Muscle of arm (tissue), 12 donors: ENCODE data around the gene SREBF1. TPM values are rescaled to one million over a fixed set of nuclear protein-coding genes. Genes with fewer than 3 reads are reported as not detected.

Source experiments
- DNase-seq: peaks from one replicate; pipeline ENCODE4 v3.0.0-alpha.2; 2013
- polyA plus RNA-seq, 12 donors: library from polyadenylated mRNA; unstranded; fragments of 120-200 nt; gene quantifications; one replicate each; pipeline ENCODE4 v1.2.1, GENCODE V29; 2013; ENCODE audit not compliant: insufficient read length in 12 of 12

SREBF1 gene
- polyA plus RNA-seq, 12 donors: 24.4 to 71.9 (median 29.6) TPM; not detected in 1

- peak; percentile 79 for DNase-seq
Observed at GRCh38 chr17:17781591-17782496, 54.9 kb downstream of the SREBF1 start.

DNA sequence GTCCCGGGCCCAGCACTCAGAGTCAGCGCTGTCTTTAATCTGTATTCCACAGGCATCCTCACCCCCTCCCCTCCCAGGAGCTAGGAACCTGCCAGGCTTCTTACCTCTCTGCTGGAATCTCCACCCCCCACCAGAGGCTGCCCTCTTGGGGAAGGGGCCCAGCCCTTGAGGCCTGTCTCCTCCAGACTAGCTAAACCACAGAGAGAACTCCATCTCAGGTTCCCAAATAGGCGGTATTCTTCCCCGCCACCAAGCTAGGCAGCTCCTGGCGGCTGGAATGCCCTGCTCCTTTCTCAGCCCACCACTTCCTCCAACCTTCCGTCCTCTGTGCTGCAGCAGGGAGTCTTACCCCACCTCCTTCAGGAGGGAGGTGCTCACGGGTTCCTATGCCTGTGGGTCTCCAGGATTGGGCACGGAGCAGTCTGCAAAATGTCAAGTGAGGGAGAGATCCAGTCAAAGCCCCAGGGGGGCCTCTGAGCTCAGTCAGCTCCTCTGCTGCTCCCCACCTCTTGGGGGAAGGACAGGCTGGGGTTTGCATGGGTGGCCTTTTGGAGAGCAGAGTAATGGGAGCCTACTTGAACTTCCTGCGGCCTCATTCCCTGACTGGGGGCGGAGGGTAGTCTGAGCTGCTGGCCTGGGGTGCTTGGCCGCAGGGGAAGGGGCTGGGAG, 55.7 kb downstream of the SREBF1 start:
- DNase-seq: no peak

GRCh38 chr17:17779015-17779611, 57.7 kb downstream of the SREBF1 start:
- no peak for DNase-seq

- DNase-seq: peak; percentile 98
Observed at GRCh38 chr17:17778308-17779014, 58.3 kb downstream of the SREBF1 start.

- DNase-seq: no peak
Observed at GRCh38 chr17:17776889-17777288, 59.9 kb downstream of the SREBF1 start.

DNA sequence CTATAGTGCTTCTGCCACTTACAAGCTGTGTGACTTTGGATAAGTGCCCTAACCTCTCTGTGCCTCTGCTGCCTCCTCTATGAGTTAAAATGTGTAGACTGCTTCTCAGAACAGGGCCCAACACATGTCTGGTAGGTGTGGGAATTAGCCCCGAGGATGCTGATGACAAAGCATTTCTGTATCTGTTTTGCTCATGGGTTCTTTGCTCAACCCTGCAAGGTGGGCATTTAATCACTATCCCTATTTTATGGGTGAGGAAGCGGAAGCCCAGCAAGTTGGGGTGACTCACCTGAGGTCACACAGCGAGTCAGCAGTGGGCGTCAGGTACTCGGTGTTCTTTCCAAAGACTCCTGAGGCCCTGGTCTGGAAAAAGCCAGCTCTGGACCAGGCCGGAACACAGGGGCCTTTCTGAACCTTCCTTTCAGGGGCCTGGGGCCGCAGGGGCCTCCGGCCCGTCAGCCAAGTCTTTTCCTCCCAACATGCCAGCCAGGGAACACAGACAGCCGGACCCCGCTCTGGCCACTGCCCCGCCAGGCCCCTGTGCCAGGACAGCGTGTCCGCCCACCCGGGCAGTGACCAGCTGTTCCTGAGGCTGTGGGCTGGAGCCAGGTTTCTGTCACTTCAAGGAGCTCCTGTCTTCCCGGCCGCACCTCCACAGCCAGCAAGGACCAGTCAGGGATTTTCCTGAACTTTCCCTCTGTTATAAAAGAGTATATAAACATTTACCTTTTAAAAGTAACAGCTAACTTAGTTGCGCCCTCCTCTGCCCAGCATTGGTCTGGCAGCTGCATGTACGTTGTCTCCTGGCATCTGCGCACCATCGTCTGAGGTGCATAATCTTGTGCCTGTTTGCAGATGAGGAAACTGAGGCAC, 62.5 kb downstream of the SREBF1 start:
- DNase-seq: no peak

- DNase-seq: no peak
Observed at GRCh38 chr17:17772231-17772630, 64.6 kb downstream of the SREBF1 start.

DNA sequence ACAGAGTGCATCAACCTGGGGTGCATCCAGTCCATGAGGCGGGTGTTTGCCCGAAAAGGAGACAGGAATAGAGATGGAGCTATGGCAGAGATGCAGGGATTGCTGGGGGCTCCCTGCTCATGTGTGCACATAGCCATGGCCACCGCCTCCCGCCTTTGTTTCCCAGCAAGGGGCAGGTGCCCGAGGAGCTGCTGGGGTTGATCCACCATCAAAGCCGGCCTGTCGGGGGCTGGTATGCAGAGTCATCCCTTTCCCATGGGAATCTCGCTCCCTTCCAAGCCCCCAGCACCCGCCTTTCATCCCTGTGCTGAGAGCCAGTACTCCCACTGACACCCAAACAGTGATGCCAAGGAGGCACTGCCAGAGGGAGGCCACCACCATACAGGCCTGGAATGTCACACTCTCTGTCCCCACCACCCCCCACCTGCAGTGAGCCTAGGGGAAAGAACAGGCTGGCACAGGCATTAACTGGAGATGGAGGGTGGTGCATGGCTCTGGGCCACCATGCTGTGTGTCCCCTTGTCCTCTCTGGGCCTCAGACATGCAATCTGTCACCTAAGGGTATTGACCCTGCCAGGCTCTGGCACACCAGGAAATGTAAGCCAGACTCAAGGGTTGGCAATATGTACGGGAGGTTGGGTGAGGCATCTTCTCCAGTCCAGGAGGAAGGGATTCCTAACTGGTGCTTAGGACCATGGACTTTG, 65.1 kb downstream of the SREBF1 start:
- DNase-seq: no peak

DNA sequence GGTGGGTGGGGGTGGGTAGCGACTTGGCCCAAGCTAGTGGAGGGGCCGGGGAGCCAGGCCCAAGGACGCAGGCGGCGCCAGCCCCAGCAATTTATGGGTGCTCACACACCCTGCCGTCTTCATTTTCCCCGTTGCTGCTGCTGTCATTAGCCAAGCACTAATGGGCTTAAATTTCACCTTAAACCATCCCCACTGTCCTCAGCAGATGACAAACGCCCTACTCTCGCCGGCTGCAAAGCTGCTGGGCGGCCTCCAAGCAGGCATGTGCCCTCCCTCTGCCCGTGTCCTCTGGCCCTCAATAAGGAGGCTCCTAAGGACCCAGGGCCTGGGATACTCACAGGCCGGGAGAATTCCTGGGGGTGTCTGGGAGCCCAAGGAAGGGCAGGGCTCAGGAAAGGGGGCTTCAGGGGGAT, 66.1 kb downstream of the SREBF1 start:
- no peak for DNase-seq

DNA sequence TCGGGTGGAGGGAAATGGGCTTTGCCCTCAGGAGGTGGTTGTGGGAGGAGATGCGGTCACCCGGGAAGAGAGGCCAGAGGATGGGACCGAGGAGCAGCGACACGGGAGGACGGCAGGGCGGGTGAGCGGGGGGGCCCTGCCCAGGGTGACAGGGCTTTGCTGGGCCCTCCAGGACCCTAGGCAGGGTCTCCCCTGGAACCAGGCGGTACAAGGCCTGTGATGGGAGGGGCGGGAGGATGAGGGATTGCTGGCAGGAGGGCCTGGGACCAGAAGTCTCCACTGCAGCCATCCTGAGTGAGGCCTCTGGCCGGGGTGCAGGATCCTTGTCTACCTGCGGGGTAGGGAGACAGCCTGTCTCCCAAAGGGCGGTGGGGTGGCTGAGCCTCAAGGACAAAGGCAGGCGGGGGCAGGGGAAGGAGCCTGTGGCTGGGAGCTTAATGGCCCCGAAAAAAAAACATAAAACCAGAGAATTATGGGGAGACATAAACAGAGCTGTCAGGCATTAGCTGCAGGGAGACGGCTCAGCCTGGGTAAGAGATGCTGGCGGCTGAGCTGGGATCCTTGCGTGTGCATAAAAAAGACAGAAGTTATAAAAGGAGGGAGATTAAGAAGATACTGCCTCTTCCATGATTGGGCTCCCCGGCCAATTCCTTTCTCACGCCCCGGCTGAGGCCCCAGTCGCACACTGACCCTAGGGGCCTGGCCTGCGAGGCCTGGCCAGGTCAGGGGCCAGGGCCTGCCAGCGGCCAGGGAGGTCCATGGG, 66.7 kb downstream of the SREBF1 start:
- no peak for DNase-seq

GRCh38 chr17:17768424-17769088, 68.2 kb downstream of the SREBF1 start:
- DNase-seq: no peak

GRCh38 chr17:17767887-17768418, 68.8 kb downstream of the SREBF1 start:
- DNase-seq: no peak

DNA sequence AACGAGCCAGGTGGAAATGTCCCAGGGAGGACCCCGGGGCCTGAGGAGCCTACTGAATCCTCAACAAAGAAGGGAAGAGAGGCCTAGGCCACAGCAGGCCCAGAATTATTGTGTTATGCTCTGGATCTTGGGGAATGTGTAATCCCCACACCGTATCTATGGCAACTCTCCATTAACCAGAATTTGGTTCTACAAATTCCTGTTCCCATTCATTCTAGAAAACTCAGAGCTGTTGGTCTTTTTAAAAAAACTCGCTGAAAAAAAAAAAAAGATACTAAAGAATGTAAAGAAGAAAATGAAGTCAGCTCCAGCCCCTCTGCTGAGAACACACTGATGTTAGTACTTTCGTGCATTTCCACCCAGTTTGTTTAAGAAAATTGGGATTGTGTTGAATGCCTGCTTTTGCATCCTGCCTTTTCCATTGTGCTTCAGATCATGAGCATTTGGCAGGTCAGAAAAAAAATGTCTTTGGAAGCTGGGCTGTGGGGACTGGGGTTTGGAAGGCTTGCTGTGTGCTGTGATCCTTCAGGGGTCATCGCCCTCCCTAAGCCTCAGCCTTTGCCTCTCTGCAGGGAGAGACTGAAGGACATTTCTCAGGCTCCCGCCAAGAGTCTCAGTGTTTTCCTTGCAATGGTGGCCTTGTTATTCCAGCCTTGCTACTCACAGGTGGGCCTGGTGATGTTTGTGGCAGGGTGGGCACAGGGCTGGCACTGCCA, 69.5 kb downstream of the SREBF1 start:
- DNase-seq: no peak

DNA sequence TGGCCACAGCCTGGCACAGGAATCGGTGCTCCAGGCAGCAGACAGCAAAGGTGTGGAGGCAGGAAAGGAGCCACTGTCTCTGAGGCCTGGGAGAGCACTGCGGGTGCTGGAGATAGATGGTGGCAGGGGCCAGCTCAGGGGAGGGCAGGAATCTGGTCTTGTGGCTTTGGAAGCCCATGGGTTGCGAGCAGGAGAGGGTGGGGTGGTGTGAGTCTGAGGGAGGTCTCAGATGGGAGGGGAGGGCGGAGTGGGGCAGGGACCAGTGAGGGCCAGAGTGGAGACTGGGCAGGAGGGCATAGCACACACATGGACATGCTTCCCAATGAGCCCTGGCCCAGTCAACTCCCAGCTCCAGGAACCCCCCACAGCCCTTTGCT, 70.1 kb downstream of the SREBF1 start:
- no peak for DNase-seq

- DNase-seq: no peak
Observed at GRCh38 chr17:17766077-17766743, 70.6 kb downstream of the SREBF1 start.

GRCh38 chr17:17765359-17766076, 71.3 kb downstream of the SREBF1 start:
- no peak for DNase-seq

DNA sequence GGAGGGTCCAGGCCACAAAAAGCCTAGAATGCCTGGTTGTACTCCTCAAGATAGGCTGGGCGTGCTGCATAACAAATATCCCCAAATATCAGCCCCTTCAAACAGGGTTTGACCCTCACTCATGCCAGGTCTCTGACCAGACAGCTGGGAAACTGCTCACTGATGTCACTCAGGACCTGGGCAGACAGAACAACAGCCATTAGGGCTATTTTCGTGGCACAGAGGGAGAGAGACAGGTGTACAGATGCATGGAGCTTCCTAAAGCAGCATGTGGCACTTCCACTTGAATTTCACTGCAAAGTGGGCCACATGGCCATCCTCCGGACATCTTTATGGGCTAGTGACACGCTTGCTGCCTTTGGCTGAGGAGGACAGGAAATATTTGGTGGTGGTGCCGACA, 73.1 kb downstream of the SREBF1 start:
- no peak for DNase-seq
